HG02678 (cell line): ENCODE measurements around the gene MTERF4.

Experiments used
- ATAC-seq: cut with Tn5 transposase; IDR thresholded peaks from one replicate; pipeline ENCODE4 v1.9.1; 2021; ENCODE audit warnings: mild to moderate bottlenecking, moderate library complexity; ENCODE audit not compliant: unreplicated experiment

MTERF4 gene

DNA sequence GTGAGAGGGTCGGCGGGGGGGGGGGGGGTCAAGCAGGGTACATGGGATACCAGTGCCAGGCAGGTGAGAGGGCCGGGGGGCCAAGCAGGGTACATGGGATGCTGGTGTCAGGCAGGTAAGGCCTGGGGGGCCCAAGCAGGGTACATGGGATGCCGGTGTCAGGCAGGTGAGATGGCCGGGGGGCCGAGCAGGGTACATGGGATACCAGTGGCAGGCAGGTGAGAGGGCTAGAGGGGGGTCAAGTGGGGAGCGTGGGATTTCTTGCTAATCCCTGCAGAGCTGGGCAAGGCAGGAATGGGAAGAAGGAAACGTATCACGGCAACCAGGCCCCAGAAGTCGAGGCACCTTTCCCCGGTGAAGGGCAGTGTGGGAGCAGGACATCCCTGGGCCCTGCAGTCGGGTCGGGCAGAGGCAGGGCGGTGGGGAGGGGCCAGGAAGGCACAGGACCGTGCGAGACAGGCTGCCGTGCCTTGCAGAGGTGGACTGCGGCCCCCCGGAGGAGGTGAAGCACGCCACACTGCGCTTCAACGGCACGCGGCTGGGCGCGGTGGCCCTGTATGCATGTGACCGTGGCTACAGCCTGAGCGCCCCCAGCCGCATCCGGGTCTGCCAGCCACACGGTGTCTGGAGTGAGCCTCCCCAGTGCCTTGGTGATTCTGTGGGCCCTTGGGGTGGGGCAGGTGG, 49.3 kb downstream of the MTERF4 start:
- no peak for ATAC-seq

- no peak for ATAC-seq
Observed at GRCh38 chr2:241051578-241052487, 50.3 kb downstream of the MTERF4 start.

- no peak for ATAC-seq
Observed at GRCh38 chr2:241050624-241051577, 51.2 kb downstream of the MTERF4 start.

DNA sequence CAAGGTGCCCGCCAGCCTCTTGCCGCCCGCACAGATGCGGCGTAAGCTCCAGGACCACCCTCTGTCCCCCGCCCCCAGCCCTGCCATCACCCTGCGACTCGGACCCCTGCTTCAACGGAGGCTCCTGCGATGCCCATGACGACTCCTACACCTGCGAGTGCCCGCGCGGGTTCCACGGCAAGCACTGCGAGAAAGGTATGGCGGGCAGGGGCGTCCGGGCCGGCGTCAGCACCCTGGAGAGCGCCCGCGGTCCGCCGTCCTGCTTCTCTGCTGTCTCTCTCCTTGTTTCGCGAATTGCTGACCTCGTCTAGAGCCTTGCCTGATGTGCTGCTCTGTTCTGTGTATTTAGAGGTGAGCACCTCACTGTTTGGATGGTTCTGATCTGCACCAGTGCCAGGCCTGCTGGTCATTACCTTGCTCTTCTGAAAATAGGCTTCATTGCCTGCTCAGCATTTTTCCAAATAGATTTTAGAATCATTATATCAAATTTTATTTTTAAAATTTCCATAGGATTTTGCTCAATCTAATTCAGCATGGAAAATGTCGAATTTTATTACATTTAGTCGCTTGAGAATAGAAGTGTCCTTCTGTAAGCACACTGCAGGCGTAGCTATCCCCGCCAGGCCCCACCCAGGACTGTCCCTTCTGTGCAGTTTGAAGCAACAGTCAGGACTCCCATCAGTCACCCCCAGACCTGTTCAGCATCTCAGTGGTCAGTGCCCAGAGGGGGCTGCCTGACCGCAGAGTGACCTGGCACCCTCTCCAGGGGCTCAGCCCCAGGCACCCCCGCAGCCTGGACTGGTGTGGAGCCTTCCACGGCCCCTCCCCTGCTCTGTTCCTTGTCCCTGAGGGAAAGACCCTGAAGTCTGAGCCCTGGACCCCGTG, 52.1 kb downstream of the MTERF4 start:
- no peak for ATAC-seq

GRCh38 chr2:241048949-241049343, 53.1 kb downstream of the MTERF4 start:
- ATAC-seq, result no peak

- no peak for ATAC-seq
Observed at GRCh38 chr2:241048149-241048948, 53.7 kb downstream of the MTERF4 start.

GRCh38 chr2:241047253-241048010, 54.7 kb downstream of the MTERF4 start:
- no peak for ATAC-seq
